ENCODE measurements around the gene KDM4C. TPM values are rescaled to one million over a fixed set of nuclear protein-coding genes. Genes with fewer than 3 reads are reported as not detected.

The KDM4C gene
- total and polyA plus RNA-seq, 2 donors, result 20.3 to 36.2 TPM

GRCh38 chr9:6928863-6929262 lies 171.1 kb downstream of the KDM4C start:
- no peak for DNase-seq (ENCODE audit: low read depth in 6 of 9, low spot score in 9 of 9)
- H3K36me3 ChIP-seq (ENCODE audit: control insufficient read depth in 2 of 2, insufficient read depth in 2 of 2, low read length in 1 of 2), result peaks cover 0 to 7% of the 10 kb centered on the region in 2 donors
- no peak overlapping the region for H3K4me3 ChIP-seq (ENCODE audit: low read length in 2 of 2)
- no peak overlapping the region for H3K27ac ChIP-seq (ENCODE audit: low read depth in 1 of 2, low read length in 1 of 2)
- H3K9me3 ChIP-seq (ENCODE audit: control insufficient read depth in 2 of 2, insufficient read depth in 1 of 2, low read length in 1 of 2), result no peaks in the 10 kb centered on the region
- H3K4me1 ChIP-seq (ENCODE audit: control insufficient read depth in 2 of 2, insufficient read depth in 2 of 2, low read length in 2 of 2), result no peaks in the 10 kb centered on the region
- H3K27me3 ChIP-seq (ENCODE audit: control insufficient read depth in 2 of 2, insufficient read depth in 1 of 2, low read length in 1 of 2), result no peaks in the 10 kb centered on the region
- WGBS, result 96% methylated on average over 2 of the region's 2 CpGs

GRCh38 chr9:6929441-6930215 lies 171.9 kb downstream of the KDM4C start:
- WGBS, result 80% methylated on average over 3 of the region's 3 CpGs
- Histone ChIP-seq H3K4me1 (ENCODE audit: control insufficient read depth in 2 of 2, insufficient read depth in 2 of 2, low read length in 2 of 2) (no peaks in the 10 kb centered on the region), H3K4me3 (ENCODE audit: low read length in 2 of 2) (no peak overlapping the region), H3K27ac (ENCODE audit: low read depth in 1 of 2, low read length in 1 of 2) (no peak overlapping the region), H3K9me3 (ENCODE audit: control insufficient read depth in 2 of 2, insufficient read depth in 1 of 2, low read length in 1 of 2) (no peaks in the 10 kb centered on the region), H3K27me3 (ENCODE audit: control insufficient read depth in 2 of 2, insufficient read depth in 1 of 2, low read length in 1 of 2) (no peaks in the 10 kb centered on the region), H3K36me3 (ENCODE audit: control insufficient read depth in 2 of 2, insufficient read depth in 2 of 2, low read length in 1 of 2) (peaks cover 0 to 3% of the 10 kb centered on the region in 2 donors)
- no peak for DNase-seq (ENCODE audit: low read depth in 6 of 9, low spot score in 9 of 9)

DNA sequence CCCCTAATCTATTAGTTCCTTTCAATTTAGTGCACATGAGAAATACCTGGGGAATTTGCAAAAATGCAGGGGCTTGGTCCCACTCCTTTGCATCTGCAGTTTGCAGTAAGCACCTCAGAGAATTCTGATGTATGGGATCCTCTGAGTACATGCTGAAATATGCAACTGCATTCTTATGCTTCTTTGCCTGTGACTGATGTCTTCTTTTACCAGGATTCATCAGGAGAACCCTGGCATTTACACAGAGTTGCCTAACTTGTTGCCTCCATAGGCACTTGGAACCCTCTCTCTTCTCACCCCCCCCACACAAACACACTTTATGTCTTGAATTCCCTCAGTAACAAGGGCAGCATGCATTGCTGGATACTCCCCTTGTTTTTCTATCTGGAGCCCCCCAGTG lies 173.1 kb downstream of the KDM4C start:
- Histone ChIP-seq H3K36me3 (ENCODE audit: control insufficient read depth in 2 of 2, insufficient read depth in 2 of 2, low read length in 1 of 2) (peaks cover 0 to 3% of the 10 kb centered on the region in 2 donors), H3K27ac (ENCODE audit: low read depth in 1 of 2, low read length in 1 of 2) (no peak overlapping the region), H3K4me3 (ENCODE audit: low read length in 2 of 2) (no peak overlapping the region), H3K27me3 (ENCODE audit: control insufficient read depth in 2 of 2, insufficient read depth in 1 of 2, low read length in 1 of 2) (no peaks in the 10 kb centered on the region), H3K4me1 (ENCODE audit: control insufficient read depth in 2 of 2, insufficient read depth in 2 of 2, low read length in 2 of 2) (no peaks in the 10 kb centered on the region), H3K9me3 (ENCODE audit: control insufficient read depth in 2 of 2, insufficient read depth in 1 of 2, low read length in 1 of 2) (no peaks in the 10 kb centered on the region)
- DNase-seq (ENCODE audit: low read depth in 6 of 9, low spot score in 9 of 9), result no peak

DNA sequence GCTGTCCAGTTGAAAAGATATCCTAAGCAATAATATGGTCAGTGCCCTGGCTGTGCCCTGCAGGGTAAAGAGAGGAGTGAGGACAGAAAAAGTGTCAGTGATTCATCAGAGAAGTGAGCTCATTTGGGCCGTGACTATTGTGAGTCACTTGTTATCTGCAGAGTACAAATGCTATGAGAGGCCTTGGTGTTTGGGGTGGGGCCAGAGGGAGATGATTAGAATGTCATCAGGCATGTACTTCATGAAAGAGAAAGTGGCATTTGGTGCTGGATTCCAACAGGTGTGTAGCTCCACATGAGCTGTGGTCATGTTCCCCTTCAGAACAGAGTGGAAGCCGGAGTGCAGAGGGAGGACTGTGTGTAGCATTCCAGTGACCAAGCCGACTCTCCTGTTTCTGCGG lies 174.1 kb downstream of the KDM4C start:
- Histone ChIP-seq H3K36me3 (ENCODE audit: control insufficient read depth in 2 of 2, insufficient read depth in 2 of 2, low read length in 1 of 2) (peaks cover 0 to 3% of the 10 kb centered on the region in 2 donors), H3K27ac (ENCODE audit: low read depth in 1 of 2, low read length in 1 of 2) (no peak overlapping the region), H3K9me3 (ENCODE audit: control insufficient read depth in 2 of 2, insufficient read depth in 1 of 2, low read length in 1 of 2) (no peaks in the 10 kb centered on the region), H3K4me1 (ENCODE audit: control insufficient read depth in 2 of 2, insufficient read depth in 2 of 2, low read length in 2 of 2) (no peaks in the 10 kb centered on the region), H3K27me3 (ENCODE audit: control insufficient read depth in 2 of 2, insufficient read depth in 1 of 2, low read length in 1 of 2) (no peaks in the 10 kb centered on the region), H3K4me3 (ENCODE audit: low read length in 2 of 2) (no peak overlapping the region)
- no peak for DNase-seq (ENCODE audit: low read depth in 6 of 9, low spot score in 9 of 9)
- WGBS, result 68% methylated on average over 4 of the region's 4 CpGs

DNA sequence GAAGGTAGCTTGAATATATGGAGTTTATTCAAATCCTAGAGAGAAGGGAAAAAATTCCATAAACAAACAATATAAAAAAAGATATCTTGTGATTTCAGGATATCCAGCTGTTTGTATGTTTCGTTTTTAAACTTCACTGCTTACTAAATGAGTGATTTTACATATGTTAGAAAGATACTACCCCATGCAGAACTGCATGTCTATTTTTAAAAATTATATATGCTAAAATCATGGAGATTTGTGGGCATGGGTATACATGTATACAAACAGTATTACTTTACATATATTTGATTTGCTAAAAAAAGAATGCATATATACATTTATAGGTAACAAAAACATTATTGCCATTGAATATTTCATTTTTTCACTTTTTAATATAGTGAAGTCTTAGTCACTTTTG lies 178.3 kb downstream of the KDM4C start:
- no peaks in the 10 kb centered on the region for H3K4me1 ChIP-seq (ENCODE audit: control insufficient read depth in 2 of 2, insufficient read depth in 2 of 2, low read length in 2 of 2)
- no peaks in the 10 kb centered on the region for H3K9me3 ChIP-seq (ENCODE audit: control insufficient read depth in 2 of 2, insufficient read depth in 1 of 2, low read length in 1 of 2)
- DNase-seq (ENCODE audit: low read depth in 6 of 9, low spot score in 9 of 9), result no peak
- H3K27me3 ChIP-seq (ENCODE audit: control insufficient read depth in 2 of 2, insufficient read depth in 1 of 2, low read length in 1 of 2), result no peaks in the 10 kb centered on the region
- no peaks in the 10 kb centered on the region for H3K36me3 ChIP-seq (ENCODE audit: control insufficient read depth in 2 of 2, insufficient read depth in 2 of 2, low read length in 1 of 2)
- H3K4me3 ChIP-seq (ENCODE audit: low read length in 2 of 2), result no peak overlapping the region
- H3K27ac ChIP-seq (ENCODE audit: low read depth in 1 of 2, low read length in 1 of 2), result no peak overlapping the region
- 96% methylated on average over 1 of the region's 1 CpG for WGBS

GRCh38 chr9:6937209-6937608 lies 179.4 kb downstream of the KDM4C start:
- Histone ChIP-seq H3K36me3 (ENCODE audit: control insufficient read depth in 2 of 2, insufficient read depth in 2 of 2, low read length in 1 of 2) (no peaks in the 10 kb centered on the region), H3K4me3 (ENCODE audit: low read length in 2 of 2) (no peak overlapping the region), H3K27me3 (ENCODE audit: control insufficient read depth in 2 of 2, insufficient read depth in 1 of 2, low read length in 1 of 2) (no peaks in the 10 kb centered on the region), H3K9me3 (ENCODE audit: control insufficient read depth in 2 of 2, insufficient read depth in 1 of 2, low read length in 1 of 2) (no peaks in the 10 kb centered on the region), H3K27ac (ENCODE audit: low read depth in 1 of 2, low read length in 1 of 2) (no peak overlapping the region), H3K4me1 (ENCODE audit: control insufficient read depth in 2 of 2, insufficient read depth in 2 of 2, low read length in 2 of 2) (no peaks in the 10 kb centered on the region)
- no peak for DNase-seq (ENCODE audit: low read depth in 6 of 9, low spot score in 9 of 9)
- WGBS, result 98% methylated on average over 2 of the region's 2 CpGs

GRCh38 chr9:6938447-6938846 lies 180.7 kb downstream of the KDM4C start:
- Histone ChIP-seq H3K27ac (ENCODE audit: low read depth in 1 of 2, low read length in 1 of 2) (no peak overlapping the region), H3K4me1 (ENCODE audit: control insufficient read depth in 2 of 2, insufficient read depth in 2 of 2, low read length in 2 of 2) (no peaks in the 10 kb centered on the region), H3K27me3 (ENCODE audit: control insufficient read depth in 2 of 2, insufficient read depth in 1 of 2, low read length in 1 of 2) (no peaks in the 10 kb centered on the region), H3K4me3 (ENCODE audit: low read length in 2 of 2) (no peak overlapping the region), H3K36me3 (ENCODE audit: control insufficient read depth in 2 of 2, insufficient read depth in 2 of 2, low read length in 1 of 2) (no peaks in the 10 kb centered on the region), H3K9me3 (ENCODE audit: control insufficient read depth in 2 of 2, insufficient read depth in 1 of 2, low read length in 1 of 2) (no peaks in the 10 kb centered on the region)
- DNase-seq (ENCODE audit: low read depth in 6 of 9, low spot score in 9 of 9), result no peak
- 83% methylated on average over 3 of the region's 3 CpGs for WGBS

- Histone ChIP-seq H3K27me3 (ENCODE audit: control insufficient read depth in 2 of 2, insufficient read depth in 1 of 2, low read length in 1 of 2) (no peaks in the 10 kb centered on the region), H3K27ac (ENCODE audit: low read depth in 1 of 2, low read length in 1 of 2) (no peak overlapping the region), H3K9me3 (ENCODE audit: control insufficient read depth in 2 of 2, insufficient read depth in 1 of 2, low read length in 1 of 2) (no peaks in the 10 kb centered on the region), H3K4me3 (ENCODE audit: low read length in 2 of 2) (no peak overlapping the region), H3K36me3 (ENCODE audit: control insufficient read depth in 2 of 2, insufficient read depth in 2 of 2, low read length in 1 of 2) (no peaks in the 10 kb centered on the region), H3K4me1 (ENCODE audit: control insufficient read depth in 2 of 2, insufficient read depth in 2 of 2, low read length in 2 of 2) (no peaks in the 10 kb centered on the region)
- DNase-seq (ENCODE audit: low read depth in 6 of 9, low spot score in 9 of 9), result no peak
- WGBS, result 99% methylated on average over 2 of the region's 2 CpGs
These were observed 181.1 kb downstream of the KDM4C start for GRCh38 chr9:6938873-6939272.

GRCh38 chr9:6941501-6941900 lies 183.7 kb downstream of the KDM4C start:
- H3K9me3 ChIP-seq (ENCODE audit: control insufficient read depth in 2 of 2, insufficient read depth in 1 of 2, low read length in 1 of 2), result no peaks in the 10 kb centered on the region
- no peaks in the 10 kb centered on the region for H3K36me3 ChIP-seq (ENCODE audit: control insufficient read depth in 2 of 2, insufficient read depth in 2 of 2, low read length in 1 of 2)
- no peak overlapping the region for H3K27ac ChIP-seq (ENCODE audit: low read depth in 1 of 2, low read length in 1 of 2)
- WGBS, result 91% methylated on average over 4 of the region's 4 CpGs
- no peaks in the 10 kb centered on the region for H3K27me3 ChIP-seq (ENCODE audit: control insufficient read depth in 2 of 2, insufficient read depth in 1 of 2, low read length in 1 of 2)
- no peak for DNase-seq (ENCODE audit: low read depth in 6 of 9, low spot score in 9 of 9)
- no peak overlapping the region for H3K4me3 ChIP-seq (ENCODE audit: low read length in 2 of 2)
- no peaks in the 10 kb centered on the region for H3K4me1 ChIP-seq (ENCODE audit: control insufficient read depth in 2 of 2, insufficient read depth in 2 of 2, low read length in 2 of 2)
